Uterus (tissue), 2 donors: ENCODE data around the gene PLEKHN1.

Experiments used
- CTCF ChIP-seq, 4 experiments: fragments of 200-600 bp in 2 of 4; fragments of 450-650 bp in 2 of 4; sonication (generic) in 2 of 4; IDR thresholded peaks; one replicate each; pipeline ENCODE4 v1.5.1; 2016 to 2019; ENCODE audit warnings: antibody characterized with exemption in 4 of 4, mild to moderate bottlenecking in 2 of 4, moderate library complexity in 1 of 4
- POLR2A ChIP-seq, 2 donors: fragments of 450-650 bp; IDR thresholded peaks; one replicate each; pipeline ENCODE4 v1.6.1; 2016; ENCODE audit warnings: antibody characterized with exemption in 2 of 2, mild to moderate bottlenecking in 1 of 2, moderate library complexity in 1 of 2

- no peak for TF ChIP-seq CTCF (IDR thresholded peaks at IDR 0.05)
- TF ChIP-seq POLR2A (IDR thresholded peaks at IDR 0.05), result no peak
Measured at GRCh38 chr1:923991-924655, 42.2 kb upstream of the PLEKHN1 start.
